OCI-LY3 (cell line): ENCODE measurements around the gene NR3C2.

Experiments used
- H2AFZ ChIP-seq: fragments of 200-600, 300-600 bp; shearing (Covaris generic); 2 replicates; pipeline ENCODE4 v1.6.0; 2014; ENCODE audit warnings: antibody characterized with exemption, low read depth, low read length
- H3K27ac ChIP-seq: fragments of 200-600, 300-600 bp; sonication (generic); 2 replicates; pipeline ENCODE4 v1.5.1; 2014; ENCODE audit warnings: mild to moderate bottlenecking, low read length, moderate library complexity, mixed read lengths
- H3K27me3 ChIP-seq: fragments of 200-600, 300-600 bp; sonication (generic); 2 replicates; pipeline ENCODE4 v1.6.1; 2014; ENCODE audit warnings: low read depth, low read length, mixed read lengths
- H3K36me3 ChIP-seq: fragments of 200-600, 300-600 bp; sonication (generic); replicated peaks from 2 replicates; pipeline ENCODE3; 2014; ENCODE audit warnings: low read depth, low read length, mixed read lengths
- H3K4me1 ChIP-seq: fragments of 300-600, 200-600 bp; sonication (generic); 2 replicates; pipeline ENCODE4 v1.6.1; 2014; ENCODE audit warnings: low read length, mixed read lengths
- H3K4me2 ChIP-seq: fragments of 200-600, 300-600 bp; sonication (generic); 2 replicates; pipeline ENCODE4 v1.6.1; 2014; ENCODE audit warnings: low read length, mixed read lengths
- H3K4me3 ChIP-seq: fragments of 300-600, 200-600 bp; sonication (generic); 2 replicates; pipeline ENCODE4 v1.5.1; 2014; ENCODE audit warnings: antibody characterized with exemption, mild to moderate bottlenecking, low read length, moderate library complexity
- H3K79me2 ChIP-seq: fragments of 300-600, 200-600 bp; shearing (Covaris generic); 2 replicates; pipeline ENCODE4 v1.6.1; 2014; ENCODE audit warnings: mild to moderate bottlenecking, low read length, mixed read lengths
- H3K9ac ChIP-seq: fragments of 300-600, 200-600 bp; shearing (Covaris generic); 2 replicates; pipeline ENCODE4 v1.6.0; 2014; ENCODE audit warnings: mild to moderate bottlenecking, low read length, moderate library complexity
- H3K9me3 ChIP-seq: fragments of 200-600, 300-600 bp; shearing (Covaris generic); 2 replicates; pipeline ENCODE4 v1.6.1; 2014; ENCODE audit warnings: low read length, mixed read lengths; ENCODE audit not compliant: insufficient read depth
- H4K20me1 ChIP-seq: fragments of 200-600, 300-600 bp; sonication (generic); 2 replicates; pipeline ENCODE4 v1.6.1; 2016; ENCODE audit warnings: low read length, mixed read lengths; ENCODE audit not compliant: insufficient read depth
- EZH2phosphoT487 ChIP-seq: fragments of 200-600 bp; shearing (Covaris generic); IDR thresholded peaks from 2 replicates; pipeline ENCODE4 v1.6.1; 2018; ENCODE audit warnings: antibody characterized with exemption, mixed run types, low read depth
- TF ChIP-seq, protein P1 (sequence below): fragments of 200-600, 300-600 bp; sonication (generic); IDR thresholded peaks from 2 replicates; pipeline ENCODE4 v1.5.1; 2014; ENCODE audit warnings: antibody characterized with exemption, low read length, low read depth

NR3C2 gene

DNA sequence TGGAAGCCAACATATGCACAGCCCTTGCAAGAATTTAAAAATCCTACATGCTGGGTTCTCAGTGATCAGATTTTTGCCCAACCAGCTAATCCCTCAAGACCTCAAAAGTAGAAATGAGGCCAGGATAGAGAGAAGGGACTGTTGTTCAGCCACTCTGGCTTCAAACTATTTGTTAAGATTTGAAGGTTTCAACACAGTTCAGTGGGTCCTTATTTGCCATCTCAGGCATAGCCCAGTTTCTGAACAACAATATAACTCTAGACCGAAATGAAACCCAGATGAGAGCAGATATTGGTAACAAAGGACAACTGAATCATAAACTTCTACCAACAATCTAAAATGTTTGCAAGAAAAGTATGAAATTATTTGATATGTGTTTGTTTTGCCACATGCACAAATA is 237.3 kb downstream of the NR3C2 start:
- Histone ChIP-seq H3K4me1 (no peaks in the 10 kb centered on the region), H2AFZ (no peak overlapping the region), H3K27ac (no peak overlapping the region), H3K9ac (no peak overlapping the region), H3K4me3 (no peak overlapping the region), H3K36me3 (no peaks in the 10 kb centered on the region), H3K4me2 (no peak overlapping the region), H3K9me3 (no peaks in the 10 kb centered on the region), H4K20me1 (no peaks in the 10 kb centered on the region; the same call in 1 of the 2 replicates), H3K27me3 (no peaks in the 10 kb centered on the region), H3K79me2 (no peaks in the 10 kb centered on the region)
- no peak for TF ChIP-seq EZH2phosphoT487
- TF ChIP-seq, protein P1, sequence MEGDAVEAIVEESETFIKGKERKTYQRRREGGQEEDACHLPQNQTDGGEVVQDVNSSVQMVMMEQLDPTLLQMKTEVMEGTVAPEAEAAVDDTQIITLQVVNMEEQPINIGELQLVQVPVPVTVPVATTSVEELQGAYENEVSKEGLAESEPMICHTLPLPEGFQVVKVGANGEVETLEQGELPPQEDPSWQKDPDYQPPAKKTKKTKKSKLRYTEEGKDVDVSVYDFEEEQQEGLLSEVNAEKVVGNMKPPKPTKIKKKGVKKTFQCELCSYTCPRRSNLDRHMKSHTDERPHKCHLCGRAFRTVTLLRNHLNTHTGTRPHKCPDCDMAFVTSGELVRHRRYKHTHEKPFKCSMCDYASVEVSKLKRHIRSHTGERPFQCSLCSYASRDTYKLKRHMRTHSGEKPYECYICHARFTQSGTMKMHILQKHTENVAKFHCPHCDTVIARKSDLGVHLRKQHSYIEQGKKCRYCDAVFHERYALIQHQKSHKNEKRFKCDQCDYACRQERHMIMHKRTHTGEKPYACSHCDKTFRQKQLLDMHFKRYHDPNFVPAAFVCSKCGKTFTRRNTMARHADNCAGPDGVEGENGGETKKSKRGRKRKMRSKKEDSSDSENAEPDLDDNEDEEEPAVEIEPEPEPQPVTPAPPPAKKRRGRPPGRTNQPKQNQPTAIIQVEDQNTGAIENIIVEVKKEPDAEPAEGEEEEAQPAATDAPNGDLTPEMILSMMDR = no peak

DNA sequence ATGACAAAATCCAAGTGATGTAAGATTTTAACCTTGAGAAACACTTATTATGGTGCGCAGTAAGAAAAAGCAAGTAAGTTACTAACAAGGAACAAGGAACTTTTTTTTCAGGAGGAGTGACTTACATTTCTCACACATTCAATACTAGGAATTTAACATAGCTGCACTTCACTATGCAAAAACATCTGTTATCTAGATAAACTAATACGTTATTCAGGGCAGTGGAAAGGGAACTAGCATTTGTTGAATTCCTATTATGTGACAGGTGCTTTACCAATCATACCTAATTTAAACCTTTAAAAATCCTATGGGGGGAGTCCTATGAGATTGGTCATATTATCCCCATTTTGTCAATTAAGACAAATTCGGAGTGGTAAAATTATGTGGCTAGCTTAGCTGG is 238.0 kb downstream of the NR3C2 start:
- Histone ChIP-seq H4K20me1 (no peaks in the 10 kb centered on the region; the same call in 1 of the 2 replicates), H3K4me2 (no peak overlapping the region), H2AFZ (no peak overlapping the region), H3K9me3 (no peaks in the 10 kb centered on the region), H3K4me1 (no peaks in the 10 kb centered on the region), H3K36me3 (no peaks in the 10 kb centered on the region), H3K4me3 (no peak overlapping the region), H3K27ac (no peak overlapping the region), H3K27me3 (no peaks in the 10 kb centered on the region), H3K79me2 (no peaks in the 10 kb centered on the region), H3K9ac (no peak overlapping the region)
- TF ChIP-seq, protein P1 = no peak
- TF ChIP-seq EZH2phosphoT487 = no peak

DNA sequence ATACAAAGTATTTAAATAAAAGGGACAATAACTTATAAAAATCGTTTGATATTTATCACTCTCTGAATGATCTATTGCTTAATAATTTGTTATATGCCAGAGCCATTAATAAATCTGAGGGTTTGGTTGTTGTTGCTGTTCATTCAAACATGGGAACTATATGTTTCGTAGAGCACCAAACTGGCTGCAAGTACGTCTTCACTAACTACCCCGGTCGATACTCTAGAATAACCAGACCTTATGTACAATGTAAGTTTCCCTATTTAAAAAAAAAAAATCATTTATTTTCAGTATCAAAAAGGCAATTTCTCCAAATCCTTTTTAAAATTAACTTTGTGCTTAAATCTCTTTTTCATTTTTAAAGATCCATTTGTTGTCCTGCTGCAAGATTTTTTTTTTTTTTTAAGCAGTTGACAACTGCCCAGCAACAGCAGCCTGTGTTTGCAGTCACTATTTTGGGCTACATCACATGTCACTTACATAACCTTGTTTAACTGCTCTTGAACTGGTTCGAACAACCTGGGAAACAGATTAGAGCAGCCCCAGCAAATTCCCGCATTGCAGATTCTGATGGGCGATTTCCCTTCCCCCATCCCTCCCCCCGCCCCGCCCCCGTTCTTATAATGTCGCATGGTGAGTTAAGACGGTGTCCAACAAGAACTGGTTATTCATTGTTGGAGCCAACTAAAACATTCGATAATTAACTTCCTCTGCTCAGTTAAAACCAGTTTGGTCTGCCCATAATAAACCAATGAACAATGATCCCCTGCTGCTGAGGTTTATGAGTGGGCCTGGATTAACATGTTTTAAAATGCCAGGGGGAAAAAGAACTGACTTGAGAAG is 238.9 kb downstream of the NR3C2 start:
- Histone ChIP-seq H3K9me3 (no peaks in the 10 kb centered on the region), H3K27me3 (no peaks in the 10 kb centered on the region), H3K4me2 (no peak overlapping the region), H3K9ac (no peak overlapping the region), H3K79me2 (no peaks in the 10 kb centered on the region), H3K27ac (no peak overlapping the region), H3K4me3 (no peak overlapping the region), H3K36me3 (no peaks in the 10 kb centered on the region), H2AFZ (no peak overlapping the region), H4K20me1 (no peaks in the 10 kb centered on the region; the same call in 1 of the 2 replicates), H3K4me1 (no peaks in the 10 kb centered on the region)
- TF ChIP-seq, protein P1 = no peak
- no peak for TF ChIP-seq EZH2phosphoT487

DNA sequence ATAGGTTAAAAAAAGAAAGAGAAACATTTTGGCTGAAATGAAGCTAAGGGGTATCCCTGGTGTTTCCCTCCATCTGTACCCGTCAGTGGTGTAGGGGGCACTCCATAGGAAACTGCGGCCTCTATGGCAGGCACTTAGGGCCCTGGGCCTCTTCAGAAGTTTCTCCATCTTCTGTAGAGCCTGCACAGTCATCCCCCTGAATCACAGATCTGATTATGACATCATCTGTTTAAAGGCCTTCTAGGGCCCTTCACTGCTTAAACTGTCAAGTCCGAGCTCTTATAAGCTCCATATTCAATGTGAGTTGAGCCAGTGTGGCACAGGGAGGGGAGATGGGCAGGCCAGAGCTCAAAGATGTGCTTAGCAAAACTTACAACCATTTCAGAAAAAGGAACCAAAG is 241.3 kb downstream of the NR3C2 start:
- Histone ChIP-seq H3K27me3 (no peaks in the 10 kb centered on the region), H4K20me1 (no peaks in the 10 kb centered on the region), H3K79me2 (no peaks in the 10 kb centered on the region), H3K27ac (no peak overlapping the region), H3K36me3 (no peaks in the 10 kb centered on the region), H2AFZ (no peak overlapping the region), H3K4me2 (no peak overlapping the region), H3K9me3 (no peaks in the 10 kb centered on the region), H3K9ac (no peak overlapping the region), H3K4me1 (no peaks in the 10 kb centered on the region), H3K4me3 (no peak overlapping the region)
- TF ChIP-seq EZH2phosphoT487 = no peak
- TF ChIP-seq, protein P1 = no peak
